Measurements from ENCODE around the gene RUNX1. TPM values are rescaled to one million over a fixed set of nuclear protein-coding genes. Genes with fewer than 3 reads are reported as not detected.

Gene RUNX1
- total RNA-seq, 1 donor from 2014 or later: 0.47 TPM

DNA sequence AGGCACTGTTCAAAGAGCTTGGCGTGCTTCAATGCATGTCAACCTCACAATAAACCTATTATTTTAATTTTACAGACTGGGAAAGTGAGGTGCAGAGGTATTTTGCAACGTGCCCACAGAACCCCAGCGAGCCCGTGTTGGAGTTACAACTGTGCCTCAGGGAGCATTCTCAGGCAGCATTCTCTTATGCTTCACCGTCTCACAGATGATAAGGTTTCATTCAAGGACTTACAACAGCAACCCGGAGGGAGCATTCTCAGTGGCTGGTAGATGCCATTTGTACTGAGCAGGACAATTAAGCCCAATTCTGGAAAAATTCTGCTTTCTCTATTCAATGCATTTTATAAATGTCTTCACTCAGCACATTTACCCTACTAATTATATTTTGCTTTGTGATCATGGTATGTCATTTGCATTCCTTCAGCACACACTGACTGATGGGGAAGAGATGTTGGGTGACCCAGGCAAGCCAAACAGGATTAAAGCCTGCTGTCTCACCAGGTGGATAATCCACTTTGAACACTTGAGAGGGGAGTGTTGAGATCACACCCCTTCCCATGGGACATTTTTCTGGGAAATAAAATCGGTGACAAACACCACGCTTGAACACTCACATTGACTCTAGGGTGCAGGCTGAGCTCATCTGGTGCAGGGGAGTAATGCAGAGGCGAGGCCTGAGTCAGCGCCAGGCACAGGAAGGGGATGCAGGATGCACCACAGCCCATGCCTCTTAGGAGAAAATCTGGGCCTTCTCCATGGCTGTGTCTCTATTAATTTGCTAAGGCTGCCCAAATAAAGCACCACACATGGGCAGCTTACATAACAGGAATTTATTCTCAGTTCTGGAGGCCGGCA is 266.4 kb downstream of the RUNX1 start:
- no peak for DNase-seq
- Mint-ChIP-seq H3K9me3 (ENCODE audit: unreplicated experiment) (no peaks in the 10 kb centered on the region), H3K4me3 (ENCODE audit: unreplicated experiment) (no peak overlapping the region), H3K36me3 (ENCODE audit: unreplicated experiment) (no peaks in the 10 kb centered on the region), H3K27me3 (ENCODE audit: unreplicated experiment) (peaks cover 4% of the 10 kb centered on the region), H3K27ac (ENCODE audit: unreplicated experiment) (no peak overlapping the region), H3K4me1 (ENCODE audit: low read depth, unreplicated experiment) (peaks cover 2% of the 10 kb centered on the region)
- TF ChIP-seq, protein P1, sequence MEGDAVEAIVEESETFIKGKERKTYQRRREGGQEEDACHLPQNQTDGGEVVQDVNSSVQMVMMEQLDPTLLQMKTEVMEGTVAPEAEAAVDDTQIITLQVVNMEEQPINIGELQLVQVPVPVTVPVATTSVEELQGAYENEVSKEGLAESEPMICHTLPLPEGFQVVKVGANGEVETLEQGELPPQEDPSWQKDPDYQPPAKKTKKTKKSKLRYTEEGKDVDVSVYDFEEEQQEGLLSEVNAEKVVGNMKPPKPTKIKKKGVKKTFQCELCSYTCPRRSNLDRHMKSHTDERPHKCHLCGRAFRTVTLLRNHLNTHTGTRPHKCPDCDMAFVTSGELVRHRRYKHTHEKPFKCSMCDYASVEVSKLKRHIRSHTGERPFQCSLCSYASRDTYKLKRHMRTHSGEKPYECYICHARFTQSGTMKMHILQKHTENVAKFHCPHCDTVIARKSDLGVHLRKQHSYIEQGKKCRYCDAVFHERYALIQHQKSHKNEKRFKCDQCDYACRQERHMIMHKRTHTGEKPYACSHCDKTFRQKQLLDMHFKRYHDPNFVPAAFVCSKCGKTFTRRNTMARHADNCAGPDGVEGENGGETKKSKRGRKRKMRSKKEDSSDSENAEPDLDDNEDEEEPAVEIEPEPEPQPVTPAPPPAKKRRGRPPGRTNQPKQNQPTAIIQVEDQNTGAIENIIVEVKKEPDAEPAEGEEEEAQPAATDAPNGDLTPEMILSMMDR (IDR thresholded peaks at IDR 0.05; ENCODE audit: partially characterized antibody, unreplicated experiment): no peak

DNA sequence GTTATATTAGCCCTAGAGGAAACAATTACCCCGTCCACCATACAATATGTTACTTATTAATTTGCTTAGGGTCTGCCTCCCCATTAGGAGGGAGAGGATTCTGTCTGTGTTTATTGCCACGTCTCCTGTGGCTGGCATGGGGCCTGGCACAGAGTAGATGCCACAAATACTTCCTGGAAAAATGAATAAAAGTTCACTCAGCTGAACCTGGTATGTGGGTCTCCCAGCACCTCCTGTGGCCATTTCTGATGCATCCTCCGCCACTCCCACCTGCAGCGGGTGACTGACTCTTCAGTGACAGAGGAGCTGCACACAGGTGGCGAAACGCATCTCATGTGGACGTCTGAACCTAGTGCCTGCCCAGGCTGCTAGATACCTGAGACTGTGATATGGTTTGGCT is 267.6 kb downstream of the RUNX1 start:
- H3K27ac Mint-ChIP-seq (ENCODE audit: unreplicated experiment): no peak overlapping the region
- no peaks in the 10 kb centered on the region for H3K36me3 Mint-ChIP-seq (ENCODE audit: unreplicated experiment)
- no peak for DNase-seq
- no peaks in the 10 kb centered on the region for H3K9me3 Mint-ChIP-seq (ENCODE audit: unreplicated experiment)
- H3K4me3 Mint-ChIP-seq (ENCODE audit: unreplicated experiment): no peak overlapping the region
- TF ChIP-seq, protein P1 (IDR thresholded peaks at IDR 0.05; ENCODE audit: partially characterized antibody, unreplicated experiment): no peak
- peaks cover 2% of the 10 kb centered on the region for H3K4me1 Mint-ChIP-seq (ENCODE audit: low read depth, unreplicated experiment)
- peaks cover 4% of the 10 kb centered on the region for H3K27me3 Mint-ChIP-seq (ENCODE audit: unreplicated experiment)

DNA sequence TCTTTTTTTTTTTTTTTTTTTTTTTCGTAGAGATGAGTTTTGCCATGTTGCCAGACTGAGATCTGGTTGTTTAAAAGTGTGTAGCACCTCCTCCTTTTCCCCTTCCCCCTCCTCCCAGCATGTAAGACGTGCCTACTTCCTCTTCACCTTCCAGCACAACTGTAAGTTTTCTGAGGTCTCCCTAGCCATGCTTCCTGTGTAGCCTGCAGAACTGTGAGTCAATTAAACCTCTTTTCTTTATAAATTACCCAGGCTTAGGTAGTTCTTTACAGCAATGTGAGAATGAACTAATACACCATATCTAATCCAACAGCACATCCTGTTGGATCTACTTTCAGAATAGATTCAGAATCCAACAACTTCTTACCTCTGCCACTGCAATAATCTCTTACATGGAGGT is 269.2 kb downstream of the RUNX1 start:
- H3K9me3 Mint-ChIP-seq (ENCODE audit: unreplicated experiment): no peaks in the 10 kb centered on the region
- TF ChIP-seq, protein P1 (IDR thresholded peaks at IDR 0.05; ENCODE audit: partially characterized antibody, unreplicated experiment): no peak
- H3K27ac Mint-ChIP-seq (ENCODE audit: unreplicated experiment): no peak overlapping the region
- H3K4me3 Mint-ChIP-seq (ENCODE audit: unreplicated experiment): no peak overlapping the region
- H3K4me1 Mint-ChIP-seq (ENCODE audit: low read depth, unreplicated experiment): peaks cover 2% of the 10 kb centered on the region
- H3K36me3 Mint-ChIP-seq (ENCODE audit: unreplicated experiment): no peaks in the 10 kb centered on the region
- no peak for DNase-seq
- H3K27me3 Mint-ChIP-seq (ENCODE audit: unreplicated experiment): peaks cover 2% of the 10 kb centered on the region

DNA sequence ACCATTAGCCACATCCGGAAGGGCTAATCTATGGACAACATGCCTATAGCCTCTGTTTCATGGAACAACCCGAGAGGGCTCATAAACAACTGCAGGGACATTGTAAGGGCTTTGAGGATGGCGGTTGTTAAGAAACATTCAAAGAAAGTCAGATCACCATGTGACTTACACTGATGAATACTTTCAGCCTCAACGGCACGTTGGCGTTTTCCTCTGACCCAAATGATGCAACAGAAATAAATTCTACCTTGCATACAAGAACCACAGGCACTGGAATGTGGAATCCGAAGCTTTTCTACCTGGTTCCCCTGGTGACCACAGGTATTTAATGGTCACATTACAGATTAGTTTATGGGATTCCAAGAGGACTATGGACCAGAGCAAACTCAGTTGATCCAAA is 273.3 kb downstream of the RUNX1 start:
- H3K27me3 Mint-ChIP-seq (ENCODE audit: unreplicated experiment): peaks cover 2% of the 10 kb centered on the region
- no peak for DNase-seq
- H3K4me1 Mint-ChIP-seq (ENCODE audit: low read depth, unreplicated experiment): no peaks in the 10 kb centered on the region
- H3K9me3 Mint-ChIP-seq (ENCODE audit: unreplicated experiment): no peaks in the 10 kb centered on the region
- H3K27ac Mint-ChIP-seq (ENCODE audit: unreplicated experiment): no peak overlapping the region
- no peaks in the 10 kb centered on the region for H3K36me3 Mint-ChIP-seq (ENCODE audit: unreplicated experiment)
- TF ChIP-seq, protein P1 (IDR thresholded peaks at IDR 0.05; ENCODE audit: partially characterized antibody, unreplicated experiment): no peak
- no peak overlapping the region for H3K4me3 Mint-ChIP-seq (ENCODE audit: unreplicated experiment)

DNA sequence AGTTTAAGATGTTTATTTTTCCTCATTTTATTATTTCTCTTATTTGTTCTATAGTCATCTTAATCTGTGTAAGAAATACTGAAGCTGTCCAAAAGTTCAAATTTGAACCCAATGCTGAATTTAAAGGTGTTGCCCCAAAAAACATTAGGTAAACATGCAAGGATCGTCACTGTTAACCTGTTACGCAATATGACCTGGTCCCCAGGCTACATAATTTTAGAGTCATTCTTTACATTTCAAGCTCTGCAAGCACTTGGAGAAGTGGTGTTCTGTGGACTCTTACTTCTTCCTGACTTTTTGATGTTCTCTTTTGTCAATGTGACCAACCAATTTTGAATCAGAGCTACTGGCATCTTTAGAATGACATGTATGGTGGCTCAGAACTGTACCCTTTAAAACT is 274.4 kb downstream of the RUNX1 start:
- no peak for DNase-seq
- no peaks in the 10 kb centered on the region for H3K9me3 Mint-ChIP-seq (ENCODE audit: unreplicated experiment)
- no peak overlapping the region for H3K4me3 Mint-ChIP-seq (ENCODE audit: unreplicated experiment)
- TF ChIP-seq, protein P1 (IDR thresholded peaks at IDR 0.05; ENCODE audit: partially characterized antibody, unreplicated experiment): no peak
- no peaks in the 10 kb centered on the region for H3K36me3 Mint-ChIP-seq (ENCODE audit: unreplicated experiment)
- peaks cover 2% of the 10 kb centered on the region for H3K27me3 Mint-ChIP-seq (ENCODE audit: unreplicated experiment)
- no peaks in the 10 kb centered on the region for H3K4me1 Mint-ChIP-seq (ENCODE audit: low read depth, unreplicated experiment)
- no peak overlapping the region for H3K27ac Mint-ChIP-seq (ENCODE audit: unreplicated experiment)

Measured in glutamatergic neuron (in vitro differentiated cells).